Endothelial cell of umbilical vein (primary cell): Measurements from ENCODE around the gene TFCP2. TPM values are rescaled to one million over a fixed set of nuclear protein-coding genes. Genes with fewer than 3 reads are reported as not detected.

Experiments
- BruUV-seq: library from RNA; stranded (reverse); fragments of 400-500 nt; replicated peaks from 2 replicates; lab custom pipeline; 2021; lab: Mats Ljungman, UMichigan
- CTCF ChIA-PET: fragments of 300-600, 350-600 bp; sonication (Branson Sonifier 250); formaldehyde crosslinking; loops from one replicate; lab custom pipeline; 2021; ENCODE audit warnings: antibody characterized with exemption, inconsistent platforms; lab: Charles Lee
- POLR2A ChIA-PET: fragments of 300-600, 350-600 bp; sonication (Branson Sonifier 250); formaldehyde crosslinking; loops from one replicate; lab custom pipeline; 2021; ENCODE audit warnings: antibody characterized with exemption, inconsistent platforms; lab: Charles Lee
- DNase-seq: peaks from one replicate; pipeline ENCODE4 v3.0.0-alpha.2; 2011; ENCODE audit warnings: low read depth, low spot score
- FAIRE-seq: peaks from 2 replicates; lab custom pipeline; 2011; peaks lifted over from hg19 to GRCh38; lab: Jason Lieb, UNC
- H2AFZ ChIP-seq: 2 replicates; pipeline ENCODE4 v1.6.0; 2012; ENCODE audit warnings: low read depth, low read length, control low read depth, inconsistent platforms
- H3K27ac ChIP-seq: 2 replicates; pipeline ENCODE4 v1.5.1; 2011; ENCODE audit warnings: low read depth, mild to moderate bottlenecking, control low read depth, low read length, moderate library complexity; ENCODE audit not compliant: insufficient read depth
- H3K27me3 ChIP-seq, 2 experiments: 2 replicates each; pipeline versions ENCODE4 v1.6.0 to v1.6.1; 2011; ENCODE audit warnings: low read length in 2 of 2, mixed read lengths in 1 of 2; ENCODE audit not compliant: control insufficient read depth in 2 of 2, insufficient read depth in 2 of 2
- H3K36me3 ChIP-seq, 2 experiments: 2 replicates in 1 of 2; 3 replicates in 1 of 2; pipeline ENCODE4 v1.5.1; 2011; ENCODE audit warnings: low read length in 2 of 2, mild to moderate bottlenecking in 1 of 2, moderate library complexity in 1 of 2; ENCODE audit not compliant: control insufficient read depth in 2 of 2, insufficient read depth in 2 of 2; ENCODE audit errors: extremely low read depth in 1 of 2
- H3K4me1 ChIP-seq: 3 replicates; pipeline ENCODE4 v1.5.1; 2011; ENCODE audit warnings: mild to moderate bottlenecking, low read length; ENCODE audit not compliant: control insufficient read depth, insufficient read depth; ENCODE audit errors: extremely low read depth
- H3K4me2 ChIP-seq: 2 replicates; pipeline ENCODE4 v1.6.1; 2011; ENCODE audit warnings: low read length, control low read depth, mixed read lengths; ENCODE audit not compliant: insufficient read depth
- H3K4me3 ChIP-seq, 3 experiments: fragments of 200-600 bp in 1 of 3; sonication (generic), shearing (Covaris generic) in 1 of 3; replicated peaks in 1 of 3; 2 replicates each; pipeline ENCODE4 v1.5.1; 2011 to 2016; ENCODE audit warnings: control low read depth in 3 of 3, low read length in 3 of 3, mild to moderate bottlenecking in 2 of 3, inconsistent platforms in 1 of 3, low read depth in 1 of 3, moderate library complexity in 1 of 3; ENCODE audit not compliant: insufficient read depth in 1 of 3
- H3K79me2 ChIP-seq: 2 replicates; pipeline ENCODE4 v1.6.0; 2012; ENCODE audit warnings: low read length, inconsistent platforms; ENCODE audit not compliant: control insufficient read depth, insufficient read depth
- H3K9ac ChIP-seq: replicated peaks from 2 replicates; pipeline ENCODE3; 2011; ENCODE audit warnings: low read length, control low read depth; ENCODE audit not compliant: insufficient read depth; ENCODE audit errors: extremely low read depth
- H3K9me1 ChIP-seq: replicated peaks from 3 replicates; pipeline ENCODE4 v1.6.0; 2011; ENCODE audit warnings: mild to moderate bottlenecking, low read length; ENCODE audit not compliant: control insufficient read depth, insufficient read depth; ENCODE audit errors: extremely low read depth
- H3K9me3 ChIP-seq: replicated peaks from 2 replicates; pipeline ENCODE4 v1.5.1; 2012; ENCODE audit warnings: low read length, inconsistent platforms; ENCODE audit not compliant: control insufficient read depth, insufficient read depth
- H4K20me1 ChIP-seq: replicated peaks from 2 replicates; pipeline ENCODE3; 2011; ENCODE audit warnings: mild to moderate bottlenecking, low read length; ENCODE audit not compliant: control insufficient read depth, insufficient read depth; ENCODE audit errors: extremely low read depth
- EZH2 ChIP-seq: IDR thresholded peaks from 2 replicates; pipeline ENCODE4 v1.6.1; 2012; ENCODE audit warnings: borderline replicate concordance, low read depth, mild to moderate bottlenecking, moderate library complexity, low read length, inconsistent platforms; ENCODE audit not compliant: severe bottlenecking
- FOS ChIP-seq: IDR thresholded peaks from 2 replicates; pipeline ENCODE4 v1.6.1; 2011; ENCODE audit warnings: mild to moderate bottlenecking, low read length, moderate library complexity, borderline replicate concordance; ENCODE audit not compliant: insufficient read depth
- GATA2 ChIP-seq: IDR thresholded peaks from 2 replicates; pipeline ENCODE4 v1.7.0; 2011; ENCODE audit warnings: low read depth, mild to moderate bottlenecking, moderate library complexity, mixed read lengths, low read length; ENCODE audit not compliant: insufficient read length, insufficient read depth
- JUN ChIP-seq: IDR thresholded peaks from 2 replicates; pipeline ENCODE4 v1.6.1; 2011; ENCODE audit warnings: borderline replicate concordance, low read depth; ENCODE audit not compliant: insufficient read length, insufficient read depth
- MYC ChIP-seq: IDR thresholded peaks from one replicate; pipeline ENCODE4 v1.6.1; 2011; ENCODE audit warnings: mild to moderate bottlenecking, low read depth, low read length
- POLR2A ChIP-seq: IDR thresholded peaks from 2 replicates; pipeline ENCODE4 v1.6.1; 2012; ENCODE audit warnings: low read depth, mild to moderate bottlenecking, control low read depth, low read length
- POLR2AphosphoS5 ChIP-seq: IDR thresholded peaks from 2 replicates; pipeline ENCODE4 v1.6.1; 2012; ENCODE audit warnings: low read depth, mild to moderate bottlenecking, control low read depth, low read length, moderate library complexity; ENCODE audit not compliant: insufficient read depth
- dilution Hi-C: fragments of 300-500 bp; cut with MboI; formaldehyde crosslinking; loops from one replicate; pipeline ENCODE4 v1.15.0; 2019; ENCODE audit warnings: low sequenced_read_pairs; ENCODE audit not compliant: extremely low pct_ligation_motif_present
- intact Hi-C: fragments of 100-400 bp; cut with micrococcal nuclease; formaldehyde crosslinking; loops from one replicate; pipeline ENCODE4 v1.10.0; 2022
- polyA plus RNA-seq, 4 experiments: library from polyadenylated mRNA; depleted of rRNA in 3 of 4; stranded (reverse) in 3 of 4; unstranded in 1 of 4; fragments of >200 nt; gene quantifications; 2 replicates each; pipeline versions ENCODE4 v1.2.1 to v1.2.3, GENCODE V29; 2011 to 2012; ENCODE audit warnings: missing spikeins in 1 of 4
- total RNA-seq: library from RNA; stranded (reverse); gene quantifications from 2 replicates; pipeline ENCODE4 v1.2.3, GENCODE V29; 2021
- TF ChIP-seq, protein P1 (sequence below), 2 donors: IDR thresholded peaks; 1 replicate in 1 of 2; 2 replicates in 1 of 2; pipeline ENCODE4 v1.5.1; 2011; ENCODE audit warnings: low read length in 2 of 2, mild to moderate bottlenecking in 2 of 2, moderate library complexity in 2 of 2, control low read depth in 1 of 2, inconsistent platforms in 1 of 2, low read depth in 1 of 2; ENCODE audit not compliant: insufficient read depth in 1 of 2; ENCODE audit errors: extremely low read depth in 1 of 2
- TF ChIP-seq, protein P2 (sequence below): IDR thresholded peaks from 2 replicates; pipeline ENCODE4 v1.6.1; 2011; ENCODE audit not compliant: insufficient read depth, insufficient read length

Gene TFCP2
- total and polyA plus RNA-seq, 2 donors (not counting 3 experiments of a cell fraction or from before 2014, with no cell fraction given) = 10.2 to 28.6 TPM

DNA sequence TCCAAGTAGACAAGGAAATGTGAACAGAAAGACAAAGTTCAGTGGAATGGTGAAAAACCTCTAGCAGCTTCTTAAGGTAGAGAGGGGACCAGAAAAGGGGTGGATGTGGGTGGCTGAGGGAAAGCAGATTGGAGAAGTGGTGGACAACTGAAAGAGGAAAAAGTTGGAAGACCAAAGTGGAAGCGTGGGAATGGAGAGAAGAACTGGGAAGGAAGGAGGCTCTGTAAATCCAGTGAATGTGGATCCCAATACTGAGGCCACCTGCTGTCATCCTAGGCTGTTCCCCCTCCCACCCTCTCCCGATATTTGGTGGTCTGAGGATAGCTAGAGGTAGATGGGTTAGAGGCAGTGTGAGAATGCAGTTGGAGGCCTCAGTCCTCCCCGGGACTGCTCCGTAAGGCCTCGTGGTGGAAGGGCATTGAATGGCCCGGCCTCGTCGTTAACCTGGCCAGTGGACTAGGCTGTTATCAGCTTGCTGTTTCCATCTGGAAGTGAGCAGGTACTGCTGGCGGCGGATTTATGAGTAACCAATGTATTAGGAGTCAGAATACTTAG lies 45.7 kb upstream of the TFCP2 start:
- DNase-seq (peak; percentile 47), FAIRE-seq (no peak)
- dilution Hi-C loops (no loop called here), intact Hi-C loops (loop anchor here (1.0 to 5.0 kb wide), 4 partner anchors 20 to 136 kb away; partner anchors contain the start of genes CSRNP2, DAZAP2 and SMAGP)
- peak overlapping the region; percentile 82 for H2AFZ ChIP-seq
- peak overlapping the region; percentile 85 for H3K9ac ChIP-seq
- H3K4me3 ChIP-seq = peak overlapping the region; percentile 64 to 89 (median 69)
- no peaks in the 10 kb centered on the region for H3K9me1 ChIP-seq
- H4K20me1 ChIP-seq = no peaks in the 10 kb centered on the region
- H3K27me3 ChIP-seq = no peaks in the 10 kb centered on the region
- no TSS peak for BruUV-seq
- H3K79me2 ChIP-seq = no peaks in the 10 kb centered on the region
- ChIA-PET CTCF (interaction anchor here (1.1 to 2.4 kb wide), 14 partner anchors 10 to 153 kb away, joined by 3 to 27 read pairs (median 5); partner anchors contain the start of genes DAZAP2 and SMAGP), POLR2A (interaction anchor here (0.6 to 1.6 kb wide), 5 partner anchors 27 to 135 kb away, joined by 3 to 12 read pairs (median 4); partner anchors contain the start of genes CSRNP2 and TFCP2)
- H3K36me3 ChIP-seq = no peaks in the 10 kb centered on the region
- H3K4me2 ChIP-seq = peak overlapping the region; percentile 84
- no peaks in the 10 kb centered on the region for H3K9me3 ChIP-seq
- TF ChIP-seq JUN = no peak
- TF ChIP-seq, protein P1, sequence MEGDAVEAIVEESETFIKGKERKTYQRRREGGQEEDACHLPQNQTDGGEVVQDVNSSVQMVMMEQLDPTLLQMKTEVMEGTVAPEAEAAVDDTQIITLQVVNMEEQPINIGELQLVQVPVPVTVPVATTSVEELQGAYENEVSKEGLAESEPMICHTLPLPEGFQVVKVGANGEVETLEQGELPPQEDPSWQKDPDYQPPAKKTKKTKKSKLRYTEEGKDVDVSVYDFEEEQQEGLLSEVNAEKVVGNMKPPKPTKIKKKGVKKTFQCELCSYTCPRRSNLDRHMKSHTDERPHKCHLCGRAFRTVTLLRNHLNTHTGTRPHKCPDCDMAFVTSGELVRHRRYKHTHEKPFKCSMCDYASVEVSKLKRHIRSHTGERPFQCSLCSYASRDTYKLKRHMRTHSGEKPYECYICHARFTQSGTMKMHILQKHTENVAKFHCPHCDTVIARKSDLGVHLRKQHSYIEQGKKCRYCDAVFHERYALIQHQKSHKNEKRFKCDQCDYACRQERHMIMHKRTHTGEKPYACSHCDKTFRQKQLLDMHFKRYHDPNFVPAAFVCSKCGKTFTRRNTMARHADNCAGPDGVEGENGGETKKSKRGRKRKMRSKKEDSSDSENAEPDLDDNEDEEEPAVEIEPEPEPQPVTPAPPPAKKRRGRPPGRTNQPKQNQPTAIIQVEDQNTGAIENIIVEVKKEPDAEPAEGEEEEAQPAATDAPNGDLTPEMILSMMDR (IDR thresholded peaks at IDR 0.05; ENCODE audit: extremely low read depth in 1 of 2, insufficient read depth in 1 of 2, low read depth in 1 of 2, low read length in 2 of 2) = no peak
- TF ChIP-seq GATA2 = no peak
- no peak for TF ChIP-seq FOS
- TF ChIP-seq, protein P2, sequence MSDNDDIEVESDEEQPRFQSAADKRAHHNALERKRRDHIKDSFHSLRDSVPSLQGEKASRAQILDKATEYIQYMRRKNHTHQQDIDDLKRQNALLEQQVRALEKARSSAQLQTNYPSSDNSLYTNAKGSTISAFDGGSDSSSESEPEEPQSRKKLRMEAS = no peak
- no peak for TF ChIP-seq EZH2
- no peak for TF ChIP-seq POLR2A
- TF ChIP-seq MYC = no peak
- TF ChIP-seq POLR2AphosphoS5 = no peak
- peak overlapping the region; percentile 70 for H3K27ac ChIP-seq
- peaks cover 16% of the 10 kb centered on the region for H3K4me1 ChIP-seq
